Left lung (tissue), 10 donors: Measurements from ENCODE around the gene U2SURP. TPM values are rescaled to one million over a fixed set of nuclear protein-coding genes. Genes with fewer than 3 reads are reported as not detected.
A peak's percentile ranks its signal among the peaks of the same experiment; 100 is the strongest.
"Not testable (repeated sequence)": the region's sequence is repeated elsewhere in the genome, so short reads cannot be mapped to it uniquely, and the experiment has no call there.

Source experiments
- ATAC-seq: fragments of 200-7000 bp; cut with Tn5 transposase; one replicate; pipeline ENCODE4 v1.9.1; 2020; ENCODE audit warnings: moderate library complexity
- DNase-seq, 4 donors: peaks; one replicate each; pipeline ENCODE4 v3.0.0-alpha.2; 2013 to 2020
- H3K27ac ChIP-seq, 2 donors: fragments of 200-600 bp; sonication (generic) in 1 of 2; one replicate each; pipeline versions ENCODE4 v1.5.0 to v1.8.0; 2020 to 2021
- H3K27me3 ChIP-seq, 2 donors: fragments of 200-600 bp; sonication (generic) in 1 of 2; one replicate each; pipeline versions ENCODE4 v1.5.0 to v1.8.0; 2020 to 2021
- H3K36me3 ChIP-seq, 2 donors: fragments of 200-600 bp; sonication (generic) in 1 of 2; one replicate each; pipeline versions ENCODE4 v1.5.0 to v1.8.0; 2020 to 2021
- H3K4me1 ChIP-seq, 2 donors: fragments of 200-600 bp; one replicate each; pipeline ENCODE4 v1.8.0; 2021
- H3K4me3 ChIP-seq, 2 donors: fragments of 200-600 bp; sonication (generic) in 1 of 2; one replicate each; pipeline versions ENCODE4 v1.5.0 to v1.8.0; 2020 to 2021; ENCODE audit warnings: mild to moderate bottlenecking in 1 of 2
- H3K9me3 ChIP-seq, 2 donors: fragments of 200-600 bp; sonication (generic) in 1 of 2; one replicate each; pipeline versions ENCODE4 v1.5.0 to v1.8.0; 2020 to 2021
- CTCF ChIP-seq, 2 donors: fragments of 200-600 bp; sonication (generic) in 1 of 2; IDR thresholded peaks; one replicate each; pipeline versions ENCODE4 v1.5.0 to v1.8.0; 2021; ENCODE audit warnings: antibody characterized with exemption in 2 of 2
- intact Hi-C, 2 donors: fragments of 100-400 bp; cut with DNase I; formaldehyde crosslinking; loops; one replicate each; pipeline versions ENCODE4 v1.11.2 to v1.14.2; 2022
- polyA plus RNA-seq, 6 donors: library from polyadenylated mRNA; unstranded; fragments of 120-200 nt; gene quantifications; one replicate each; pipeline ENCODE4 v1.2.1, GENCODE V29; 2013; ENCODE audit not compliant: insufficient read length in 6 of 6
- total RNA-seq, 2 donors: library from RNA; stranded (reverse); fragmentation: NEBNext Ultra II Directional; extraction: Animal tissue kit (Norgen Biotek cat#: 25700); gene quantifications; one replicate each; pipeline ENCODE4 v1.2.1, GENCODE V29; 2021
- donor health status: DM: no; HTN: yes; CAD: no.
- donor health status: DM: no; HTN: no; CAD: no.

U2SURP gene
- total and polyA plus RNA-seq, 8 donors: 54.3 to 223 (median 180) TPM

- H3K27ac ChIP-seq: no peak overlapping the region
- intact Hi-C loops: no loop called here
- TF ChIP-seq CTCF (IDR thresholded peaks at IDR 0.05): peak in 1 of 2 donors; percentile 14
- H3K4me3 ChIP-seq: no peak overlapping the region
- H3K36me3 ChIP-seq: peaks cover 0 to 72% of the 10 kb centered on the region in 2 donors
- no peaks in the 10 kb centered on the region for H3K9me3 ChIP-seq
- H3K27me3 ChIP-seq: no peaks in the 10 kb centered on the region
- DNase-seq: peak in 1 of 4 donors; percentile 14
- no peaks in the 10 kb centered on the region for H3K4me1 ChIP-seq
- ATAC-seq: peak; percentile 37
These were observed 39.0 kb downstream of the U2SURP start for GRCh38 chr3:143040261-143040879.

GRCh38 chr3:143041903-143042302, 40.5 kb downstream of the U2SURP start:
- no peak for TF ChIP-seq CTCF (IDR thresholded peaks at IDR 0.05)
- no peak for DNase-seq

DNA sequence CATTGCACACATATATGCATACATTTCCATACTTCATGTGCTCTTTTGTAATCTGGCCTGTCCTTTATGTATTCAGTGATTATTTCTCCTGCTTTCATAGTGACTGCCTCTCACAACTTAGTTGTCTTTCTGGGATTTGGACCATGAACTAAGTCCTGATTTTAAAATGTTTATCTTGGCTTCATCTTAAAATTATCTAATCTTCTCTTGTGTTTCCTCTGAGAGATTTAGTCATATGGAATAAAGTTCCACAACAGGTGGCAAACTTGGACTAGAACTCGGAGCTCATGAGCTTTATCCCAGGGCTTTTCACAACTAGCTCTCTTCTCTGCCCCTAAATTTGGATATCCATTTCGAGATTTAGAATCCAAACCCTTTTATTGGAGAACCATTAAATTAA, 44.3 kb downstream of the U2SURP start:
- intact Hi-C loops: no loop called here
- H3K4me1 ChIP-seq: no peaks in the 10 kb centered on the region
- peaks cover 0 to 62% of the 10 kb centered on the region in 2 donors for H3K36me3 ChIP-seq
- no peak for TF ChIP-seq CTCF (IDR thresholded peaks at IDR 0.05)
- no peak overlapping the region for H3K27ac ChIP-seq
- no peak for DNase-seq
- no peaks in the 10 kb centered on the region for H3K9me3 ChIP-seq
- no peak for ATAC-seq
- H3K4me3 ChIP-seq: no peak overlapping the region
- H3K27me3 ChIP-seq: no peaks in the 10 kb centered on the region

More at GRCh38 chr3:143041903-143042302, 40.5 kb downstream of the U2SURP start:
- H3K36me3 ChIP-seq: peaks cover 0 to 70% of the 10 kb centered on the region in 2 donors
- no peak overlapping the region for H3K27ac ChIP-seq
- no peaks in the 10 kb centered on the region for H3K9me3 ChIP-seq
- no peak for ATAC-seq
- no peak overlapping the region for H3K4me3 ChIP-seq
- H3K4me1 ChIP-seq: no peaks in the 10 kb centered on the region
- intact Hi-C loops: no loop called here
- H3K27me3 ChIP-seq: no peaks in the 10 kb centered on the region

DNA sequence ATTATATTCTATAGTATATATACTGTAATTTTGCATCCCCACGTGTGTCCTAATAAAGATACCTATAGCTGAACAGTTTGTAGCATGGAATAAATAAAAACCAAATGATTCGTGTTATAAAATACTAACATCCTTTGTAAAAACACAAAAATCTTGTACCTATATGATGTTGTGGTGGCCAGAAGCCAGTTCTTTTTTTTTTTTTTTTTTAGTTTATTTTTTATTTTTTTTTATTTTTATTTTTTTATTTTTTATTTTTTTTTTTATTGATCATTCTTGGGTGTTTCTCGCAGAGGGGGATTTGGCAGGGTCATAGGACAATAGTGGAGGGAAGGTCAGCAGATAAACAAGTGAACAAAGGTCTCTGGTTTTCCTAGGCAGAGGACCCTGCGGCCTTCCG, 44.7 kb downstream of the U2SURP start:
- H3K27ac ChIP-seq, intact Hi-C loops, H3K4me1 ChIP-seq, H3K9me3 ChIP-seq, H3K4me3 ChIP-seq, H3K27me3 ChIP-seq, ATAC-seq, DNase-seq: not testable (repeated sequence)
- H3K36me3 ChIP-seq: peaks cover 0 to 66% of the 10 kb centered on the region in 2 donors

GRCh38 chr3:143054011-143054410, 52.6 kb downstream of the U2SURP start:
- H3K4me1 ChIP-seq: no peaks in the 10 kb centered on the region
- no peak overlapping the region for H3K4me3 ChIP-seq
- no peak for DNase-seq
- TF ChIP-seq CTCF (IDR thresholded peaks at IDR 0.05): no peak
- no peak overlapping the region for H3K27ac ChIP-seq
- peaks cover 0 to 75% of the 10 kb centered on the region in 2 donors for H3K36me3 ChIP-seq
- no peaks in the 10 kb centered on the region for H3K27me3 ChIP-seq
- no peak for ATAC-seq
- intact Hi-C loops: no loop called here
- H3K9me3 ChIP-seq: no peaks in the 10 kb centered on the region

DNA sequence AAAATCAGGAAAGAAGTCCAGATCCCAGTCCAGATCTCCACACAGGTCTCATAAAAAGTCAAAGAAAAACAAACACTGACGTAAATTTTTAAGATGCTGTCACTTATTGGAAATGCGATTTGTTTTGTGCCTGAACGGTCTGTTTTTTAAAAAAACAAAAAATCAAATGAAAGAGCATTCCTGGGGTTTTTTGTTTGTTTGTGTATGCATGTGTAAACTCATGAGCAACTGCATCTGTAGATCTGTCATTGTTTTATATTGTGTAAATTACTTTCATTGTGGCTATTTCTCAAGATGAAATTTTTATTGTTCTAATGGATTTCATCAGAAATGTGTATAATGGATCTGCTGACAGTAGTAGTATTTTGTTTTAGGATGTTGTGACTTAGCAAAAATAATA, 55.0 kb downstream of the U2SURP start:
- peaks cover 0 to 4% of the 10 kb centered on the region in 2 donors for H3K4me1 ChIP-seq
- TF ChIP-seq CTCF (IDR thresholded peaks at IDR 0.05): no peak
- intact Hi-C loops: no loop called here
- no peaks in the 10 kb centered on the region for H3K9me3 ChIP-seq
- no peak overlapping the region for H3K27ac ChIP-seq
- H3K4me3 ChIP-seq: no peak overlapping the region
- H3K36me3 ChIP-seq: peaks cover 0 to 58% of the 10 kb centered on the region in 2 donors
- DNase-seq: no peak
- H3K27me3 ChIP-seq: no peaks in the 10 kb centered on the region
- ATAC-seq: no peak
